ENCODE measurements around the gene ACIN1. TPM values are rescaled to one million over a fixed set of nuclear protein-coding genes. Genes with fewer than 3 reads are reported as not detected.

Gene ACIN1
- total and polyA plus RNA-seq, 2 of the 13 experiments (the other 11 are each of a cell fraction or from before 2014, with no cell fraction given), result 165 to 183 TPM

DNA sequence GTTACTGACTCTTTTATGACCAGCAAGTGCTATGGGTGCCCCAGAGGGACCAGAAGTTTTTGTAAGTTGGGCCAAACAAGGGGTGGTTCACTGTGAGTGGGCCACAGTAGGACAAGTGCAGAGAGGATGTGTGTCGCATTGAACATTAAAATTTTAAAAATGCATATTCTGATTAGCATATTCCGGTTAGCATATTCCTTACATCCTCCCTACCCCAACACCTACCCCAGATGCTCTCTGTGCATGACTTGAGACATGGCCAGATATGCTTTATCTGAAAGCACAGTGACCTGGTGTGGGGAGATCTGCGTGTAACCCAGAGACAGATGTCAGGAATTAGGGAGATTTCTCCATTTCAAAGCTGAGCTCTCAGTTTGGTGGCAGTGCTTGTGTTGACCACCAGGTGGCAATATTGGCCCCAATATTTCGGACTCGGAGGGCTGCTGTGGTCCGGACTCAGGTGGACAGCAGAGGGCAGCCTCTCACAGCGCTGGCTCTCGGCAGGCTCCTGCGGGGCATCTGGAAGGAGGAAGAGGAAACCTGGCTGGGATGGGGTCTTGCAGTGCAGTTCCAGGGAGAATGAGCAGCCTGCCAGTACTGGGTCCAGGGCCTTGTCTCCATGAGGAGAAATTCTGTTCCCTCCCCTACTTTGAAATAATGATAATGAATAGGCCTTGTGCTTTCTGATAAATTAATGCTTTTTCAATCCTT lies 25.8 kb upstream of the ACIN1 start (continued):
- TF ChIP-seq PATZ1 (CRISPR knock-in tag; IDR thresholded peaks at IDR 0.05) (peak; percentile 78), ARNT2 (CRISPR knock-in tag; IDR thresholded peaks at IDR 0.05; ENCODE audit: low read depth) (peak; percentile 83), HMG20B (CRISPR knock-in tag; conservative IDR thresholded peaks at IDR 0.05) (peak; percentile 74; the same call in 1 of the 2 replicates), TFDP2 (CRISPR knock-in tag; IDR thresholded peaks at IDR 0.05) (peak; percentile 59; the same call in 1 of the 2 replicates), MTF2 (CRISPR knock-in tag; IDR thresholded peaks at IDR 0.05; ENCODE audit: borderline replicate concordance) (peak; percentile 89; the same call in 1 of the 2 replicates), PHF8 (CRISPR knock-in tag; IDR thresholded peaks at IDR 0.05) (peak; percentile 44; the same call in 1 of the 2 replicates), MYNN (CRISPR knock-in tag; IDR thresholded peaks at IDR 0.05; ENCODE audit: low read depth) (peak; percentile 70; the same call in 1 of the 2 replicates), PREB (CRISPR knock-in tag; IDR thresholded peaks at IDR 0.05) (no peak), REPIN1 (CRISPR knock-in tag; IDR thresholded peaks at IDR 0.05; ENCODE audit: borderline replicate concordance, low read depth) (peak; percentile 95; the same call in 1 of the 2 replicates), ZNF773 (CRISPR knock-in tag; IDR thresholded peaks at IDR 0.05; ENCODE audit: borderline replicate concordance) (no peak), ZNF280B (CRISPR knock-in tag; IDR thresholded peaks at IDR 0.05; ENCODE audit: borderline replicate concordance) (peak; percentile 93; the same call in 1 of the 2 replicates), HMGXB4 (CRISPR knock-in tag; IDR thresholded peaks at IDR 0.05; ENCODE audit: borderline replicate concordance in 1 of 2, low read depth in 1 of 2) (peak; percentile 98 to 99), ZNF598 (CRISPR knock-in tag; IDR thresholded peaks at IDR 0.05; ENCODE audit: borderline replicate concordance) (peak; percentile 98), ZNF136 (CRISPR knock-in tag; IDR thresholded peaks at IDR 0.05; ENCODE audit: low read depth) (0 out of 2 replicates have a peak, but pooled peaks have one; percentile 79), PCBP2 (optimal IDR thresholded peaks at IDR 0.05; ENCODE audit: low read depth, low read length, poor library complexity, severe bottlenecking) (peak; percentile 81), ZSCAN21 (CRISPR knock-in tag; IDR thresholded peaks at IDR 0.05; ENCODE audit: borderline replicate concordance) (peak; percentile 20; the same call in 1 of the 2 replicates)
- TF ChIP-seq, protein P1, sequence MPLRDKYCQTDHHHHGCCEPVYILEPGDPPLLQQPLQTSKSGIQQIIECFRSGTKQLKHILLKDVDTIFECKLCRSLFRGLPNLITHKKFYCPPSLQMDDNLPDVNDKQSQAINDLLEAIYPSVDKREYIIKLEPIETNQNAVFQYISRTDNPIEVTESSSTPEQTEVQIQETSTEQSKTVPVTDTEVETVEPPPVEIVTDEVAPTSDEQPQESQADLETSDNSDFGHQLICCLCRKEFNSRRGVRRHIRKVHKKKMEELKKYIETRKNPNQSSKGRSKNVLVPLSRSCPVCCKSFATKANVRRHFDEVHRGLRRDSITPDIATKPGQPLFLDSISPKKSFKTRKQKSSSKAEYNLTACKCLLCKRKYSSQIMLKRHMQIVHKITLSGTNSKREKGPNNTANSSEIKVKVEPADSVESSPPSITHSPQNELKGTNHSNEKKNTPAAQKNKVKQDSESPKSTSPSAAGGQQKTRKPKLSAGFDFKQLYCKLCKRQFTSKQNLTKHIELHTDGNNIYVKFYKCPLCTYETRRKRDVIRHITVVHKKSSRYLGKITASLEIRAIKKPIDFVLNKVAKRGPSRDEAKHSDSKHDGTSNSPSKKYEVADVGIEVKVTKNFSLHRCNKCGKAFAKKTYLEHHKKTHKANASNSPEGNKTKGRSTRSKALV (CRISPR knock-in tag; IDR thresholded peaks at IDR 0.05), result peak; percentile 75; the same call in 1 of the 2 replicates

All from HepG2 (cell line).